ENCODE measurements around the gene SORL1.

Gene SORL1

DNA sequence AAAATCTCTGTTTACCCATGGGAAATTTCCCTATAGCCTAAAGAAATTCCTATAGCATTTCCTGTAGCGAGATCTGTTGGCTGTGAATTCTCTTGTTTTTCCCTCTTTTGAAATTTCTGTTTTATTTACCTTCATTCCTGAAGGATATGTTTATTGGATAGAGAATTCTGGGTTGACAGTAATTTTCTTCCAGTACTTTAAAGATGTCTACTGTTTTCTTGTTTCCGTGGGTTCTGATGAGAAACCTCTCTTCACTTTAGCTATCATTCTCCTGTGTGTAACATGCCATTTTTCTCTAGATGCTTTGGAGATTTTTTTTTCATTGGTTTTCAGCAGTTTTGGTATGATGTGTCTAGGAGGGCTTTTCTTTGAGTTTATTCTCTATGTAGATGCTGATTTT lies 78.1 kb downstream of the SORL1 start:
- no peaks in the 10 kb centered on the region for H3K27me3 ChIP-seq
- no peak overlapping the region for H3K27ac ChIP-seq
- no peaks in the 10 kb centered on the region for H3K9me3 ChIP-seq
- H3K4me1 ChIP-seq (ENCODE audit: control insufficient read depth in 1 of 2, insufficient read depth in 1 of 2, low read depth in 1 of 2, low read length in 1 of 2), result peaks cover 0 to under 1% of the 10 kb centered on the region in 2 experiments
- no peak overlapping the region for H3K4me3 ChIP-seq (ENCODE audit: low read depth in 1 of 2, low read length in 1 of 2)
- H3K36me3 ChIP-seq, result peaks cover 84% of the 10 kb centered on the region
- TF ChIP-seq, protein P1, sequence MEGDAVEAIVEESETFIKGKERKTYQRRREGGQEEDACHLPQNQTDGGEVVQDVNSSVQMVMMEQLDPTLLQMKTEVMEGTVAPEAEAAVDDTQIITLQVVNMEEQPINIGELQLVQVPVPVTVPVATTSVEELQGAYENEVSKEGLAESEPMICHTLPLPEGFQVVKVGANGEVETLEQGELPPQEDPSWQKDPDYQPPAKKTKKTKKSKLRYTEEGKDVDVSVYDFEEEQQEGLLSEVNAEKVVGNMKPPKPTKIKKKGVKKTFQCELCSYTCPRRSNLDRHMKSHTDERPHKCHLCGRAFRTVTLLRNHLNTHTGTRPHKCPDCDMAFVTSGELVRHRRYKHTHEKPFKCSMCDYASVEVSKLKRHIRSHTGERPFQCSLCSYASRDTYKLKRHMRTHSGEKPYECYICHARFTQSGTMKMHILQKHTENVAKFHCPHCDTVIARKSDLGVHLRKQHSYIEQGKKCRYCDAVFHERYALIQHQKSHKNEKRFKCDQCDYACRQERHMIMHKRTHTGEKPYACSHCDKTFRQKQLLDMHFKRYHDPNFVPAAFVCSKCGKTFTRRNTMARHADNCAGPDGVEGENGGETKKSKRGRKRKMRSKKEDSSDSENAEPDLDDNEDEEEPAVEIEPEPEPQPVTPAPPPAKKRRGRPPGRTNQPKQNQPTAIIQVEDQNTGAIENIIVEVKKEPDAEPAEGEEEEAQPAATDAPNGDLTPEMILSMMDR (IDR thresholded peaks at IDR 0.05), result no peak

DNA sequence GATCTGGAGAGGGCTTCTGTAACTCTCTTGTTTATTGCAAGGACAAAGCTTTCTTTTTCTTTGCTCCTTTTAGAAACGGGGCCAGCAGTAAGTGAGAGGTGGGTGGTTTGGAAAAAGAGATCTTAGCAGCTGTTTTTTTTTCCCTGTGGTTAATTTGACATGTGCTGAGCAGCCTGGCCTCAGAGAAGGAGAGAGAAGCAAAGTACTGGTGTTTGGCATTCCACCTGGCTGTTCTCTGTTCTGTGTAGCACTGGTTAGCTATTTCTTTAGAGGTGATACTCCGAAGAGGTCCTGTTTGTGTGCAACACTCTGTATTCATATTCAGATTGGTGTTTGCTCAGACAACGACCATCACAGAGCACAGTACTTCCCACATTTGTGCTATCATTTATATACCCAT lies 81.5 kb downstream of the SORL1 start:
- TF ChIP-seq, protein P1 (IDR thresholded peaks at IDR 0.05), result no peak
- H3K36me3 ChIP-seq, result peaks cover 98% of the 10 kb centered on the region

DNA sequence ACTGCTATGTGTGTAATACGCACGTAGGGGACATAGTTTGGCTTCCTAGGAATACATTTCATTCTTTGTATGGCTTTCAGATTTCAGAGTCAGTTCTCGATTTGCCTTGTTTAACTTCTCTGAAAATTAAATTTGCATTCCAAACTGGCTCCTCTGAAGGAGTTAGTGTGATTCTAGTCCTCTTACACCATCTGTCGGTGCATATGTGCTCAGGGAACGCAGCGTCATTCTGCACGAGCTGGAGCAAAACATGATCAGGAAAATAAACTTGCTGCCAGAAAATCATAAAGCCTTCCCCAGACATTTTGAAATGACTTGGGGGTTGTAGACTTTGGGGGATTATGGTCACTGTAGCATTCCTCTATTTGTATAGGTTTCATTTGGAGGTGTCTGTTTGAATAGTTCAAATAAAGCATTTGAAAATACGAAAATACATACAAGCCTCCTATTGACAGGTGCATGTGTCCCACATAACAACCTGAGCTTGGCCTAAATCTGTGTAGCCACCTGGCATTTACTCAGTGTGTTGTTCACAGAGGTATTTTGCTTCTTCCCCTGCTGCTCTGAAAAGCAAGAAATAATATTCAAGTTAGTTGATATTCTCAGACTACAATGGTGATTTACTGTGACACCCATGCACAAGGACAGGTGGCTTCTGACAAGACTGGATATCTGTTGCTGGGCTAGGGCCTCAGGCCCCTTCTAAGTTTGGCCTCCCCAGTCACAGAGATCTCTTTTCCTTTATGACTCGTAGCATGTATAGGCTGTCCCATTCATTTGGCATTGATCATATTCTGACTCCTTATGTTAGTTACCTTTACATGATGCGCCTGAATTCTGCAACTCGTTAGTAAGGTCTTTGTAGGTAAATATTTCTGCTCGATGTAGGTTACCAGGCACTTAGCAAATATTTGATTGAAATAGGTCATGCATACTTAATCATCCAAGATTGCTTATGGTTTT lies 82.3 kb downstream of the SORL1 start:
- Histone ChIP-seq H3K4me3 (ENCODE audit: low read depth in 1 of 2, low read length in 1 of 2) (no peak overlapping the region), H3K27ac (no peak overlapping the region), H3K9me3 (no peaks in the 10 kb centered on the region), H3K36me3 (peaks cover 98% of the 10 kb centered on the region), H3K4me1 (ENCODE audit: control insufficient read depth in 1 of 2, insufficient read depth in 1 of 2, low read depth in 1 of 2, low read length in 1 of 2) (no peaks in the 10 kb centered on the region), H3K27me3 (no peaks in the 10 kb centered on the region)
- TF ChIP-seq, protein P1 (IDR thresholded peaks at IDR 0.05), result no peak

More for the DNA sequence above, 81.5 kb downstream of the SORL1 start:
- Histone ChIP-seq H3K4me1 (ENCODE audit: control insufficient read depth in 1 of 2, insufficient read depth in 1 of 2, low read depth in 1 of 2, low read length in 1 of 2) (no peaks in the 10 kb centered on the region), H3K4me3 (ENCODE audit: low read depth in 1 of 2, low read length in 1 of 2) (no peak overlapping the region), H3K9me3 (no peaks in the 10 kb centered on the region), H3K27ac (no peak overlapping the region), H3K27me3 (no peaks in the 10 kb centered on the region)

DNA sequence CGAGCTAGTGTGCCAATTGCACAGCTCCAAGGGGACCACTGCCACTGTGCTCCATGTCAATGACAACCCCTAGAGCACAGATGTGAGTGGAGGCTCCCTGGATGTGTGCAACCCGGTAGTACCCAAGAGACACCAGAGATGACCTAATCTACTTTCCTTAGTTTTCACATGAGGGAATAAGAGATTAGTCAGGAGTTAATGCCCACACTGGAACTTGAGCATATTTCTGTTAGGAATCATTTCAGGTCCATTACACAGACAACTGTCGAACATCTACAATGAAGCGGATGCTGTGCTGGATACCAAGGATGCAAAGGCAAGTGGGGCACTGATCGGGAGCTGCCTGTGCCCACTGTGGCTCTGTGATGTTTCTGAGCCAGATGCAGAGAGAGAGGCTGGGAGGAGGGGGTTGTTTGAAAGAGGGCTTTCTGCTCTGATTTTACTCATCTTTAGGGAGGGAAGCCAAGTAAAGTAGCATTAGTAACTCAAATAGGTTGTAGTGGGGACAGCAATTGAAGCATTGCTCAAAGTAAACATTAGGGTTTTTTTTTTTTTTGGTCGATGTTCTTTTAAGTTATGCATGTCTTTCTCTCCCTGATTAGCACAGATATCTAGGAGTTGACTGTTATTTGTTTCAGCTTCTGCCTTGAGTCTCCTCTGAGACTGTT lies 83.1 kb downstream of the SORL1 start:
- Histone ChIP-seq H3K9me3 (no peaks in the 10 kb centered on the region), H3K4me3 (ENCODE audit: low read depth in 1 of 2, low read length in 1 of 2) (no peak overlapping the region), H3K27me3 (no peaks in the 10 kb centered on the region), H3K27ac (no peak overlapping the region), H3K36me3 (peaks cover 98% of the 10 kb centered on the region), H3K4me1 (ENCODE audit: control insufficient read depth in 1 of 2, insufficient read depth in 1 of 2, low read depth in 1 of 2, low read length in 1 of 2) (no peaks in the 10 kb centered on the region)
- TF ChIP-seq, protein P1 (IDR thresholded peaks at IDR 0.05), result no peak

DNA sequence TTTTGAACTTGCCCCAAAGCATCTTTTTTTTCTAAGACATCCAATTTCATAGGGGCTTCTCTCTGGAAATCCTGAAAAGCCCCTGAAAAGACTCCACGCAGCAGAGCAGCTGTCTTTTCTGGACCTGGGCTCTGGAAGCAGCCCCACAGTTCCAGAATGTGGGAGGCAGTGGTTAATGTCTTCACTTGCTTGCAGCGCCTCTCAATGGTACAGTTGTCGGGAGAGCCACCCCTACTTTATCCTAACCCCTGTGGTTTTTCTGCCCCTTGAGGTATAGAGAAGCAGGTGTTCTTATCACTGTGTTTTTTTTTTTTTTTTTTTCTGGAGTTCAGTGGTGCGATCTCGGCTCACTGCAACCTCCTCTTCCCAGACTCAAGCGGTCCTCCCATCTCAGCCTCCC lies 84.0 kb downstream of the SORL1 start:
- H3K27ac ChIP-seq, result no peak overlapping the region
- H3K9me3 ChIP-seq, result no peaks in the 10 kb centered on the region
- TF ChIP-seq, protein P1 (IDR thresholded peaks at IDR 0.05), result no peak
- no peak overlapping the region for H3K4me3 ChIP-seq (ENCODE audit: low read depth in 1 of 2, low read length in 1 of 2)
- H3K4me1 ChIP-seq (ENCODE audit: control insufficient read depth in 1 of 2, insufficient read depth in 1 of 2, low read depth in 1 of 2, low read length in 1 of 2), result no peaks in the 10 kb centered on the region
- no peaks in the 10 kb centered on the region for H3K27me3 ChIP-seq
- peaks cover 100% of the 10 kb centered on the region for H3K36me3 ChIP-seq
